GM18520 (cell line): ENCODE data around the gene FARP1.

ENCODE experiments used
- ATAC-seq: cut with Tn5 transposase; IDR thresholded peaks from one replicate; pipeline ENCODE4 v1.9.1; 2021; ENCODE audit not compliant: unreplicated experiment

FARP1 gene

GRCh38 chr13:98322091-98322718, 179.3 kb downstream of the FARP1 start:
- ATAC-seq: no peak

GRCh38 chr13:98324105-98324504, 181.2 kb downstream of the FARP1 start:
- no peak for ATAC-seq

GRCh38 chr13:98325724-98326123, 182.8 kb downstream of the FARP1 start:
- ATAC-seq: no peak

GRCh38 chr13:98326291-98326690, 183.4 kb downstream of the FARP1 start:
- ATAC-seq: no peak

- no peak for ATAC-seq
These were observed 184.7 kb downstream of the FARP1 start for GRCh38 chr13:98327371-98328270.

- ATAC-seq: no peak
These were observed 185.6 kb downstream of the FARP1 start for GRCh38 chr13:98328511-98328910.

- ATAC-seq: no peak
These were observed 189.3 kb downstream of the FARP1 start for GRCh38 chr13:98332222-98332621.

GRCh38 chr13:98332691-98333090, 189.8 kb downstream of the FARP1 start:
- no peak for ATAC-seq

GRCh38 chr13:98333486-98333885, 190.6 kb downstream of the FARP1 start:
- no peak for ATAC-seq

GRCh38 chr13:98334620-98335205, 191.8 kb downstream of the FARP1 start:
- no peak for ATAC-seq

GRCh38 chr13:98335721-98336120, 192.8 kb downstream of the FARP1 start:
- no peak for ATAC-seq

GRCh38 chr13:98338310-98338709, 195.4 kb downstream of the FARP1 start:
- ATAC-seq: no peak

- ATAC-seq: no peak
These were observed 197.0 kb downstream of the FARP1 start for GRCh38 chr13:98339684-98340425.

GRCh38 chr13:98342953-98343352, 200.1 kb downstream of the FARP1 start:
- no peak for ATAC-seq

GRCh38 chr13:98343461-98343860, 200.6 kb downstream of the FARP1 start:
- no peak for ATAC-seq

- ATAC-seq: no peak
These were observed 201.5 kb downstream of the FARP1 start for GRCh38 chr13:98344392-98344791.

GRCh38 chr13:98345107-98345935, 202.4 kb downstream of the FARP1 start:
- ATAC-seq: no peak

- ATAC-seq: no peak
These were observed 204.2 kb downstream of the FARP1 start for GRCh38 chr13:98346904-98347636.

GRCh38 chr13:98347756-98348155, 204.9 kb downstream of the FARP1 start:
- no peak for ATAC-seq
